Neural progenitor cell (in vitro differentiated cells): Measurements from ENCODE around the gene ASB4. TPM values are rescaled to one million over a fixed set of nuclear protein-coding genes. Genes with fewer than 3 reads are reported as not detected.

ENCODE experiments used
- DNase-seq: peaks from one replicate; pipeline ENCODE4 v3.0.0-alpha.2; 2016; ENCODE audit warnings: low spot score
- H2AFZ ChIP-seq: fragments of 200-600 bp; sonication (generic); replicated peaks from 2 replicates; pipeline ENCODE4 v1.6.1; 2016; ENCODE audit warnings: antibody characterized with exemption
- H3F3A ChIP-seq: fragments of 200-600 bp; sonication (generic); 2 replicates; pipeline ENCODE4 v1.6.1; 2016; ENCODE audit warnings: antibody characterized with exemption, low read depth
- H3K27ac ChIP-seq: fragments of 200-600 bp; sonication (generic); 2 replicates; pipeline ENCODE4 v1.5.1; 2016; ENCODE audit warnings: mild to moderate bottlenecking
- H3K27me3 ChIP-seq: fragments of 200-600 bp; sonication (generic); 2 replicates; pipeline ENCODE4 v1.6.1; 2016; ENCODE audit warnings: mild to moderate bottlenecking, moderate library complexity
- H3K36me3 ChIP-seq: fragments of 200-600 bp; sonication (generic); 2 replicates; pipeline ENCODE4 v1.5.1; 2016
- H3K4me1 ChIP-seq: fragments of 200-600 bp; sonication (generic); 2 replicates; pipeline ENCODE4 v1.6.1; 2016; ENCODE audit warnings: mixed run types
- H3K4me2 ChIP-seq: fragments of 200-600 bp; sonication (generic); 2 replicates; pipeline ENCODE4 v1.6.1; 2016
- H3K4me3 ChIP-seq: fragments of 200-600 bp; sonication (generic); 2 replicates; pipeline ENCODE4 v1.5.1; 2016
- H3K79me2 ChIP-seq: fragments of 200-600 bp; sonication (generic); 2 replicates; pipeline ENCODE4 v1.6.1; 2016; ENCODE audit warnings: low read depth
- H3K9ac ChIP-seq: fragments of 200-600 bp; sonication (generic); 2 replicates; pipeline ENCODE4 v1.6.1; 2016
- H3K9me3 ChIP-seq: fragments of 200-600 bp; sonication (generic); 2 replicates; pipeline ENCODE4 v1.5.1; 2016; ENCODE audit warnings: low read depth
- H4K20me1 ChIP-seq: fragments of 200-600 bp; sonication (generic); 2 replicates; pipeline ENCODE4 v1.6.1; 2016; ENCODE audit warnings: low read depth
- H3K27ac Mint-ChIP-seq: 3 replicates; pipeline ENCODE4 v1.8.0; 2021; ENCODE audit warnings: mixed read lengths
- H3K27me3 Mint-ChIP-seq: 2 replicates; pipeline ENCODE4 v1.8.0; 2022; ENCODE audit warnings: low read depth, mild to moderate bottlenecking, inconsistent platforms, moderate library complexity, mixed read lengths; ENCODE audit not compliant: insufficient read depth
- H3K36me3 Mint-ChIP-seq: 3 replicates; pipeline ENCODE4 v1.8.0; 2021; ENCODE audit warnings: mixed read lengths
- H3K4me1 Mint-ChIP-seq: 3 replicates; pipeline ENCODE4 v1.8.0; 2021; ENCODE audit warnings: mixed read lengths
- H3K4me3 Mint-ChIP-seq: 3 replicates; pipeline ENCODE4 v1.8.0; 2021; ENCODE audit warnings: mild to moderate bottlenecking, moderate library complexity, mixed read lengths
- H3K9me3 Mint-ChIP-seq: 3 replicates; pipeline ENCODE4 v1.8.0; 2020; ENCODE audit warnings: mixed read lengths
- CTCF ChIP-seq: fragments of 200-600 bp; sonication (generic); IDR thresholded peaks from 2 replicates; pipeline ENCODE4 v1.5.1; 2017; ENCODE audit warnings: antibody characterized with exemption, mild to moderate bottlenecking
- EZH2 ChIP-seq: fragments of 200-600 bp; sonication (generic); IDR thresholded peaks from 2 replicates; pipeline ENCODE4 v1.6.1; 2017; ENCODE audit warnings: antibody characterized with exemption, mild to moderate bottlenecking, moderate library complexity
- EZH2phosphoT487 ChIP-seq: fragments of 200-600 bp; sonication (generic); IDR thresholded peaks from 2 replicates; pipeline ENCODE4 v1.6.1; 2017; ENCODE audit warnings: antibody characterized with exemption
- total RNA-seq: library from RNA; depleted of rRNA; stranded (reverse); fragments of >200 nt; gene quantifications from 2 replicates; pipeline ENCODE4 v1.2.3, GENCODE V29; 2015; ENCODE audit warnings: low replicate concordance

Gene ASB4
- total RNA-seq, 1 donor from 2014 or later = not detected

DNA sequence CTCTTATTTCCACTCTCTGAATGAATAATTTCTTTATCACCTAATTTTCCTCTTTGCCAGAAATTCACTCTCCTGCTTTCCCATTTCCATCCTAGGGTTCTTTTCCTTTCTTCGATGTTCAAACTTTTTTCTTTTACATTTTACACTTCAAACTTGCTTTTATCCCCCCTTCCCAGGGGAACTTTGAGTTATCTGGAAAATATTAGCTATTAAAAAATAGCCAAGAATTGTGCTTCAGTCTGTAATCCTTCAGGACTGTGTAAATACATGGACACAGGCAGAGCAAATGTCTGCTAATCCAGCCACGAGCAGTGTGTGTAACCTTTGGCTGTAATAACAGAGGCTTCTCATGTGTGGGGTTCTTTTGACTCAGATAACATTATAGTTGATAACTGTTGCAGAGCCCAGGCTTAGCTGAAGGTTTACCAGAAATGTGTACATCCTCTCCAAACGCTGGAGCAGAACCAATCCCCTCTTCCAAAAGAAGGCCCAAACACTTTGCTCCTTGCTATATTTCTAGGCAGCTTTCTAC, 4.6 kb downstream of the ASB4 start:
- Histone ChIP-seq H3K27me3 (no peaks in the 10 kb centered on the region), H2AFZ (no peak overlapping the region), H3K4me1 (no peaks in the 10 kb centered on the region), H3K4me3 (no peak overlapping the region), H3K9ac (no peak overlapping the region), H3K27ac (no peak overlapping the region), H3K36me3 (no peaks in the 10 kb centered on the region), H4K20me1 (no peaks in the 10 kb centered on the region), H3F3A (no peaks in the 10 kb centered on the region), H3K4me2 (no peak overlapping the region), H3K79me2 (no peaks in the 10 kb centered on the region), H3K9me3 (no peaks in the 10 kb centered on the region)
- no peak overlapping the region for H3K4me3 Mint-ChIP-seq
- H3K27ac Mint-ChIP-seq = no peak overlapping the region
- DNase-seq = no peak
- H3K36me3 Mint-ChIP-seq = no peaks in the 10 kb centered on the region
- peaks cover 16% of the 10 kb centered on the region for H3K4me1 Mint-ChIP-seq
- H3K27me3 Mint-ChIP-seq = no peaks in the 10 kb centered on the region
- no peaks in the 10 kb centered on the region for H3K9me3 Mint-ChIP-seq
- TF ChIP-seq EZH2phosphoT487 (no peak), CTCF (no peak), EZH2 (no peak)

GRCh38 chr7:95491201-95491600, 5.5 kb downstream of the ASB4 start:
- Histone ChIP-seq H3K9ac (no peak overlapping the region), H3K27ac (no peak overlapping the region), H3K4me2 (no peak overlapping the region), H2AFZ (no peak overlapping the region), H3K4me3 (no peak overlapping the region), H3K36me3 (no peaks in the 10 kb centered on the region), H3K27me3 (no peaks in the 10 kb centered on the region), H3K79me2 (no peaks in the 10 kb centered on the region), H3K4me1 (no peaks in the 10 kb centered on the region), H3K9me3 (no peaks in the 10 kb centered on the region), H3F3A (no peaks in the 10 kb centered on the region), H4K20me1 (no peaks in the 10 kb centered on the region)
- no peak overlapping the region for H3K4me3 Mint-ChIP-seq
- H3K9me3 Mint-ChIP-seq = no peaks in the 10 kb centered on the region
- H3K4me1 Mint-ChIP-seq = peaks cover 16% of the 10 kb centered on the region
- TF ChIP-seq EZH2phosphoT487 (no peak), CTCF (no peak), EZH2 (no peak)
- no peaks in the 10 kb centered on the region for H3K36me3 Mint-ChIP-seq
- H3K27me3 Mint-ChIP-seq = no peaks in the 10 kb centered on the region
- no peak for DNase-seq
- H3K27ac Mint-ChIP-seq = no peak overlapping the region

GRCh38 chr7:95491634-95492314, 6.0 kb downstream of the ASB4 start:
- Histone ChIP-seq H3K27me3 (no peaks in the 10 kb centered on the region), H3K9me3 (no peaks in the 10 kb centered on the region), H4K20me1 (no peaks in the 10 kb centered on the region), H3K36me3 (no peaks in the 10 kb centered on the region), H3K4me3 (no peak overlapping the region), H3K9ac (no peak overlapping the region), H3K4me2 (no peak overlapping the region), H3K27ac (no peak overlapping the region), H3K79me2 (no peaks in the 10 kb centered on the region), H2AFZ (peak overlapping the region; percentile 27), H3F3A (no peaks in the 10 kb centered on the region), H3K4me1 (no peaks in the 10 kb centered on the region)
- Mint-ChIP-seq H3K4me1 (peaks cover 16% of the 10 kb centered on the region), H3K9me3 (no peaks in the 10 kb centered on the region), H3K27ac (no peak overlapping the region), H3K4me3 (no peak overlapping the region), H3K36me3 (no peaks in the 10 kb centered on the region), H3K27me3 (no peaks in the 10 kb centered on the region)
- no peak for DNase-seq
- TF ChIP-seq CTCF = no peak
- TF ChIP-seq EZH2phosphoT487 = no peak
- TF ChIP-seq EZH2 = no peak
